K562 (cell line): ENCODE measurements around the gene MYRIP. TPM values are rescaled to one million over a fixed set of nuclear protein-coding genes. Genes with fewer than 3 reads are reported as not detected.

Experiments used
- ATAC-seq: fragments of 200-7000 bp; cut with Tn5 transposase; 3 replicates; pipeline ENCODE4 v1.9.1; 2020; ENCODE audit warnings: moderate library complexity
- BruUV-seq: library from RNA; stranded (reverse); fragments of 400-500 nt; replicated peaks from 2 replicates; lab custom pipeline; 2021; lab: Mats Ljungman, UMichigan
- CTCF ChIA-PET: fragments of 300-600 bp; formaldehyde crosslinking; extraction: SDS; loops from one replicate; lab custom pipeline; 2021; ENCODE audit warnings: low intra/inter-chr PET ratio; lab: Yijun Ruan, JAX
- POLR2A ChIA-PET: fragments of 300-600, 350-650 bp; sonication (Branson Sonifier 250); formaldehyde crosslinking; extraction: SDS; loops from one replicate; lab custom pipeline; 2021; ENCODE audit warnings: antibody characterized with exemption, inconsistent platforms; lab: Yijun Ruan, JAX
- DNase-seq, 4 experiments: peaks; one replicate each; pipeline versions ENCODE4 v3.0.0 to v3.0.0-alpha.2; 2011 to 2018; ENCODE audit warnings: low spot score in 3 of 4, mixed read lengths in 3 of 4; ENCODE audit errors: extremely low read depth in 1 of 4
- FAIRE-seq: peaks from 2 replicates; lab custom pipeline; 2011; peaks lifted over from hg19 to GRCh38; lab: Jason Lieb, UNC
- H2AFZ ChIP-seq: 2 replicates; pipeline ENCODE4 v1.6.0; 2011; ENCODE audit warnings: low read depth, low read length, control low read depth, inconsistent platforms
- H3K27ac ChIP-seq: fragments of 200-600 bp; 3 replicates; pipeline ENCODE4 v1.8.0; 2011; ENCODE audit warnings: low read depth, mild to moderate bottlenecking, control low read depth, inconsistent platforms, low read length, moderate library complexity, mixed read lengths; ENCODE audit errors: extremely low read depth
- H3K27me3 ChIP-seq, 2 experiments: fragments of 300-600 bp in 1 of 2; 2 replicates in 1 of 2; 3 replicates in 1 of 2; pipeline versions ENCODE4 v1.6.0 to v1.8.0; 2011; ENCODE audit warnings: inconsistent platforms in 2 of 2, low read length in 2 of 2, mild to moderate bottlenecking in 1 of 2, mixed read lengths in 1 of 2, moderate library complexity in 1 of 2; ENCODE audit not compliant: control insufficient read depth in 2 of 2, insufficient read depth in 2 of 2
- H3K36me3 ChIP-seq: fragments of 300-600 bp; 3 replicates; pipeline ENCODE4 v1.8.0; 2011; ENCODE audit warnings: mild to moderate bottlenecking, low read length, inconsistent platforms; ENCODE audit not compliant: control insufficient read depth, insufficient read depth
- H3K4me1 ChIP-seq, 2 experiments: fragments of 200-600 bp in 1 of 2; replicated peaks in 1 of 2; 2 replicates in 1 of 2; 3 replicates in 1 of 2; pipeline versions ENCODE4 v1.5.1 to v1.8.0; 2011; ENCODE audit warnings: inconsistent platforms in 2 of 2, low read length in 2 of 2, mild to moderate bottlenecking in 1 of 2, mixed read lengths in 1 of 2, moderate library complexity in 1 of 2; ENCODE audit not compliant: control insufficient read depth in 2 of 2, insufficient read depth in 2 of 2
- H3K4me2 ChIP-seq: 2 replicates; pipeline ENCODE4 v1.6.1; 2011; ENCODE audit warnings: low read length, control low read depth, inconsistent platforms, mixed read lengths; ENCODE audit not compliant: insufficient read depth
- H3K4me3 ChIP-seq: fragments of 200-600 bp; sonication (generic), shearing (Covaris generic); 2 replicates; pipeline ENCODE4 v1.5.1; 2016; ENCODE audit warnings: control low read depth, inconsistent platforms
- H3K79me2 ChIP-seq: fragments of 200-600 bp; 3 replicates; pipeline ENCODE4 v1.8.0; 2011; ENCODE audit warnings: low read length, inconsistent platforms; ENCODE audit not compliant: control insufficient read depth, insufficient read depth
- H3K9ac ChIP-seq, 2 experiments: 2 replicates each; pipeline versions ENCODE4 v1.6.0 to v1.6.1; 2011; ENCODE audit warnings: low read depth in 2 of 2, low read length in 2 of 2, control low read depth in 1 of 2, inconsistent platforms in 1 of 2, mild to moderate bottlenecking in 1 of 2, mixed read lengths in 1 of 2; ENCODE audit not compliant: insufficient read depth in 1 of 2
- H3K9me1 ChIP-seq: one replicate; pipeline ENCODE4 v1.6.0; 2011; ENCODE audit warnings: inconsistent platforms, mild to moderate bottlenecking, low read length, moderate library complexity; ENCODE audit not compliant: control insufficient read depth, insufficient read depth
- H3K9me3 ChIP-seq: replicated peaks from 2 replicates; pipeline ENCODE4 v1.5.1; 2011; ENCODE audit warnings: low read depth, low read length, inconsistent platforms; ENCODE audit not compliant: control insufficient read depth, insufficient read depth
- H4K20me1 ChIP-seq: replicated peaks from 2 replicates; pipeline ENCODE4 v1.6.1; 2011; ENCODE audit warnings: low read length, inconsistent platforms, mixed read lengths; ENCODE audit not compliant: control insufficient read depth, insufficient read depth
- CEBPB ChIP-seq: fragments of 450-650 bp; IDR thresholded peaks from 2 replicates; pipeline ENCODE4 v1.6.1; 2016; ENCODE audit warnings: missing genetic modification characterization, missing compliant biosample characterization
- KAT7 ChIP-seq: sonication (generic); formaldehyde crosslinking; IDR thresholded peaks from 2 replicates; pipeline ENCODE4 v1.8.0; 2022; ENCODE audit warnings: missing genetic modification reagents, mild to moderate bottlenecking, borderline replicate concordance
- LCOR ChIP-seq: sonication (generic); formaldehyde crosslinking; IDR thresholded peaks from 2 replicates; pipeline ENCODE4 v1.8.0; 2022; ENCODE audit warnings: mild to moderate bottlenecking, missing genetic modification reagents
- NR4A1 ChIP-seq, 2 experiments: fragments of 250-450 bp in 1 of 2; fragments of 450-650 bp in 1 of 2; sonication (Bioruptor Pico) in 1 of 2; IDR thresholded peaks; 2 replicates each; pipeline versions ENCODE4 v1.4.0 to v1.6.1; 2016 to 2020; ENCODE audit warnings: mild to moderate bottlenecking in 2 of 2, missing compliant biosample characterization in 1 of 2, missing genetic modification characterization in 1 of 2, moderate library complexity in 1 of 2
- PHB ChIP-seq: fragments of 250-450 bp; sonication (Bioruptor Pico); IDR thresholded peaks from 2 replicates; pipeline ENCODE4 v1.5.0; 2021
- PHB2 ChIP-seq: fragments of 450-650 bp; IDR thresholded peaks from 2 replicates; pipeline ENCODE4 v1.6.1; 2017; ENCODE audit warnings: low read depth
- PURB ChIP-seq: sonication (generic); formaldehyde crosslinking; IDR thresholded peaks from 2 replicates; pipeline ENCODE4 v1.9.0; 2021; ENCODE audit warnings: low read depth, mild to moderate bottlenecking, missing genetic modification reagents
- SMAD3 ChIP-seq: fragments of 450-650 bp; formaldehyde crosslinking; conservative IDR thresholded peaks from 2 replicates; pipeline ENCODE4 v1.4.0; 2020; ENCODE audit warnings: mild to moderate bottlenecking
- SRSF3 ChIP-seq: fragments of 200-400 bp; formaldehyde crosslinking; IDR thresholded peaks from 2 replicates; pipeline ENCODE4 v1.6.1; 2016; ENCODE audit warnings: mild to moderate bottlenecking, low read length, moderate library complexity; ENCODE audit not compliant: insufficient read depth
- SRSF7 ChIP-seq: fragments of 200-400 bp; formaldehyde crosslinking; optimal IDR thresholded peaks from 2 replicates; pipeline ENCODE3; 2017; ENCODE audit warnings: mild to moderate bottlenecking, low read depth, low read length
- TAF9B ChIP-seq: fragments of 450-650 bp; IDR thresholded peaks from 2 replicates; pipeline ENCODE4 v1.6.1; 2018; ENCODE audit warnings: mild to moderate bottlenecking; ENCODE audit not compliant: partially characterized antibody
- TFAM ChIP-seq: fragments of 250-450 bp; sonication (Bioruptor Pico); conservative IDR thresholded peaks from 2 replicates; pipeline ENCODE4 v1.5.0; 2021; ENCODE audit warnings: mild to moderate bottlenecking, moderate library complexity
- ZFP36 ChIP-seq: fragments of 150-350 bp; IDR thresholded peaks from 2 replicates; pipeline ENCODE4 v1.6.1; 2018; ENCODE audit warnings: low read length, low read depth; ENCODE audit not compliant: partially characterized antibody
- ZNF197 ChIP-seq: fragments of 200-800 bp; sonication (Bioruptor generic); IDR thresholded peaks from 2 replicates; pipeline ENCODE4 v1.6.1; 2016; ENCODE audit warnings: low read depth, missing genetic modification characterization, missing compliant biosample characterization
- ZNF24 ChIP-seq: fragments of 450-650 bp; IDR thresholded peaks from 2 replicates; pipeline ENCODE4 v1.6.1; 2016
- WGBS: fragments of 100-300 bp; shearing (Covaris generic); methylation state at CpG from one replicate; pipeline ENCODE4 v1.1.6; 2016; ENCODE audit warnings: low coverage, mixed read lengths; ENCODE audit not compliant: insufficient coverage; ENCODE audit errors: missing lambda C conversion rate; 5-methylcytosine and 5-hydroxymethylcytosine counted together
- in situ Hi-C: fragments of 300-500 bp; cut with MboI; formaldehyde crosslinking; loops from 4 replicates; pipeline ENCODE4 v1.15.0; 2018; ENCODE audit warnings: inconsistent platforms, mixed read lengths
- intact Hi-C: fragments of 100-400 bp; cut with micrococcal nuclease; formaldehyde crosslinking; loops from 2 replicates; pipeline ENCODE4 v1.14.2; 2022
- polyA plus RNA-seq, 8 experiments: library from polyadenylated mRNA; depleted of rRNA in 4 of 8; stranded (reverse) in 5 of 8; unstranded in 3 of 8; fragments of >200 nt; fragmentation: Nextera tagmentation in 2 of 8; fragmentation: Illumina TruSeq in 1 of 8; extraction: Ambion mirVana in 2 of 8; extraction: Trizol in 1 of 8; gene quantifications; 2 replicates each; pipeline versions ENCODE4 v1.2.1 to v1.2.3, GENCODE V29; 2011 to 2014; ENCODE audit warnings: inconsistent platforms in 1 of 8, missing spikeins in 1 of 8
- total RNA-seq, 7 experiments: library from RNA; depleted of rRNA in 6 of 7; stranded (reverse); fragments of >200 nt in 6 of 7; fragmentation: Illumina TruSeq in 2 of 7; extraction: Trizol in 2 of 7; gene quantifications; 2 replicates each; pipeline versions ENCODE4 v1.2.1 to v1.2.3, GENCODE V29; 2011 to 2021; ENCODE audit warnings: low replicate concordance in 1 of 7
- TF ChIP-seq, protein P1 (sequence below): fragments of 450-650 bp; IDR thresholded peaks from 2 replicates; pipeline ENCODE4 v1.6.1; 2016; ENCODE audit warnings: low read depth, mild to moderate bottlenecking, moderate library complexity

The MYRIP gene
- total and polyA plus RNA-seq, 9 of the 15 experiments (the other 6 are each of a cell fraction or from before 2014, with no cell fraction given) = 0.03 to 0.12 TPM; not detected in 7

DNA sequence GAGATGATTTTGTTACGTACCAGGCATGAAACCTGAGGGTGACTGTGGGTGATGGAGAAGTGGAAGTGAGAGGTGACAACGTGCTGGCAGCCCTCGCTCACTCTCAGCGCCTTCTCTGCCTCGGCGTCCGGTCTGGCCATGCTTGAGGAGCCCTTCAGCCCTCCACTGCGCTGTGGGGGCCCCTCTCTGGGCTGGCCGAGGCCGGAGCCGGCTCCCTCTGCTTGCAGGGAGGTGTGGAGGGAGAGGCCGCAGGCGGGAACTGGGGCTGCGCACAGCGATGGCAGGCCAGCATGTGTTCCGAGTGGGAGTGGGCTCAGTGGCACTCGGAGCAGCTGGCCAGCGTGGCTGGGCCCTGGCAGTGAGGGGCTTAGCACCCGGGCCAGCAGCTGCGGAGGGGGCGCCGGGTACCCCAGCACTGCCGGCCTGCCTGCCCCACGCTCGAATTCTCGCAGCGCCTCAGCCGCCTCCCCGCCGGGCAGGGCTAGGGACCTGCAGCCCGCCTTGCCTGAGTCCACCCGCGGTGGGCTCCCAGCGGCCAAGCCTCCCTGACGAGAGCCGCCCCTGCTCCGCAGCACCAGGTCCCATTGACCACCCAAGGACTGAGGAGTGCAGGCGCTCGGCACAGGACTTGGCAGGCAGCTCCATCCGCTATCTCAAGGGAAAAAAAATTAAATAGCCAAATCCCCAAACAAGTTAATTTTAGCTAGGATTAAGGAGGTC, 29.7 kb upstream of the MYRIP start (continued):
- TF ChIP-seq, protein P1, sequence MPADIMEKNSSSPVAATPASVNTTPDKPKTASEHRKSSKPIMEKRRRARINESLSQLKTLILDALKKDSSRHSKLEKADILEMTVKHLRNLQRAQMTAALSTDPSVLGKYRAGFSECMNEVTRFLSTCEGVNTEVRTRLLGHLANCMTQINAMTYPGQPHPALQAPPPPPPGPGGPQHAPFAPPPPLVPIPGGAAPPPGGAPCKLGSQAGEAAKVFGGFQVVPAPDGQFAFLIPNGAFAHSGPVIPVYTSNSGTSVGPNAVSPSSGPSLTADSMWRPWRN = no peak

DNA sequence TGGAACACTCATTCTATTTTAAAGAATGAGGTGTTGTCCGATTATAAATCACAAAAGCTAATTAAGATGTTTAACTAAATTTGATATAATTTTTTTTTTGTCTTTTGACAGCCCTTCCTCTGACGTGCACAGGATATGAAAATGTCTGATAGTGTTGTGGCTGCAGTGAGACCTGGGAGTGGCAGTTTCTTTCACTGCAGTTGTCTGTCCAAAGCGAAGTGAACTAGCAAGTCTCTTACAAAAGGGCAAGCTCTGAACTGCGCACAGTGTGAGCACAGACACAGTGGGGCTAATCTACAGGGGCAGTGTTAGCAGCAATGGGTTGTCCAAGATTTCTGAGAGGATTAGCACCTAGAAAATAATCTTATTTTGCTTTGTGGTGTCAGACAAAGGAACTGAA, 29.1 kb upstream of the MYRIP start:
- Histone ChIP-seq H3K4me2 (no peak overlapping the region), H3K27me3 (peaks cover 2 to 10% of the 10 kb centered on the region in 2 experiments; a peak in 2 of 5 replicates), H3K4me1 (no peaks in the 10 kb centered on the region), H3K9me1 (no peaks in the 10 kb centered on the region), H3K9me3 (no peaks in the 10 kb centered on the region), H3K79me2 (no peaks in the 10 kb centered on the region), H4K20me1 (no peaks in the 10 kb centered on the region), H3K9ac (no peak overlapping the region), H3K36me3 (no peaks in the 10 kb centered on the region), H3K27ac (no peak overlapping the region), H2AFZ (no peak overlapping the region), H3K4me3 (no peak overlapping the region)
- ATAC-seq (no peak), FAIRE-seq (no peak), DNase-seq (no peak)
- in situ Hi-C loops = no loop called here
- CTCF ChIA-PET = no interaction called here
- intact Hi-C loops = no loop called here
- no TSS peak for BruUV-seq
- 1% methylated on average over 4 of the region's 4 CpGs for WGBS
- POLR2A ChIA-PET = interaction anchor here (1.3 kb wide), 1 partner anchor 13 kb away, joined by 5 read pairs; no protein-coding TSS in a partner anchor
- TF ChIP-seq PURB (CRISPR knock-in tag) (no peak), TAF9B (no peak), CEBPB (no peak), SRSF3 (no peak), NR4A1 (CRISPR knock-in tag; IDR thresholded peaks at IDR 0.05) (no peak), NR4A1 (tag; IDR thresholded peaks at IDR 0.05) (no peak), SMAD3 (no peak), ZNF197 (no peak), PHB2 (no peak), KAT7 (CRISPR knock-in tag) (no peak), ZNF24 (no peak), PHB (no peak), TFAM (CRISPR knock-in tag) (no peak), SRSF7 (no peak), LCOR (CRISPR knock-in tag) (no peak), ZFP36 (no peak)
